Osteocyte (in vitro differentiated cells): Measurements from ENCODE around the gene OR51V1. TPM values are rescaled to one million over a fixed set of nuclear protein-coding genes. Genes with fewer than 3 reads are reported as not detected.

Experiments used
- DNase-seq: peaks from one replicate; pipeline ENCODE4 v3.0.0; 2021; ENCODE audit warnings: mixed read lengths; ENCODE audit not compliant: unreplicated experiment; ENCODE audit errors: extremely low spot score
- H3K27ac Mint-ChIP-seq: one replicate; pipeline ENCODE4 v1.8.0; 2021; ENCODE audit warnings: mild to moderate bottlenecking, mixed read lengths; ENCODE audit not compliant: unreplicated experiment
- H3K27me3 Mint-ChIP-seq: one replicate; pipeline ENCODE4 v1.8.0; 2021; ENCODE audit warnings: mixed read lengths; ENCODE audit not compliant: unreplicated experiment
- H3K36me3 Mint-ChIP-seq: one replicate; pipeline ENCODE4 v1.8.0; 2021; ENCODE audit warnings: mixed read lengths; ENCODE audit not compliant: unreplicated experiment
- H3K4me1 Mint-ChIP-seq: one replicate; pipeline ENCODE4 v1.8.0; 2021; ENCODE audit warnings: mixed read lengths; ENCODE audit not compliant: unreplicated experiment
- H3K4me3 Mint-ChIP-seq: one replicate; pipeline ENCODE4 v1.8.0; 2021; ENCODE audit warnings: mild to moderate bottlenecking, moderate library complexity, mixed read lengths; ENCODE audit not compliant: unreplicated experiment
- H3K9me3 Mint-ChIP-seq: one replicate; pipeline ENCODE4 v1.8.0; 2021; ENCODE audit warnings: mixed read lengths; ENCODE audit not compliant: unreplicated experiment
- CTCF ChIP-seq: fragments of 200-600 bp; sonication (generic); IDR thresholded peaks from 2 replicates; pipeline ENCODE4 v1.5.0; 2021; ENCODE audit warnings: antibody characterized with exemption, mild to moderate bottlenecking, moderate library complexity
- total RNA-seq: library from RNA; stranded (reverse); gene quantifications from 2 replicates; pipeline ENCODE4 v1.2.1, GENCODE V29; 2021

OR51V1 gene
- total RNA-seq, 1 donor from 2014 or later = not detected

GRCh38 chr11:5243816-5244180 is 43.3 kb upstream of the OR51V1 start:
- no peak overlapping the region for H3K27ac Mint-ChIP-seq
- no peak for DNase-seq
- no peaks in the 10 kb centered on the region for H3K36me3 Mint-ChIP-seq
- peaks cover 33% of the 10 kb centered on the region for H3K27me3 Mint-ChIP-seq
- no peak for TF ChIP-seq CTCF
- H3K4me3 Mint-ChIP-seq = no peak overlapping the region
- H3K9me3 Mint-ChIP-seq = no peaks in the 10 kb centered on the region
- no peaks in the 10 kb centered on the region for H3K4me1 Mint-ChIP-seq

GRCh38 chr11:5242933-5243815 is 42.7 kb upstream of the OR51V1 start:
- Mint-ChIP-seq H3K36me3 (no peaks in the 10 kb centered on the region), H3K9me3 (no peaks in the 10 kb centered on the region), H3K27ac (no peak overlapping the region), H3K4me1 (no peaks in the 10 kb centered on the region), H3K4me3 (no peak overlapping the region), H3K27me3 (peaks cover 36% of the 10 kb centered on the region)
- DNase-seq = no peak
- no peak for TF ChIP-seq CTCF

GRCh38 chr11:5242208-5242607 is 41.7 kb upstream of the OR51V1 start:
- Mint-ChIP-seq H3K4me1 (no peaks in the 10 kb centered on the region), H3K4me3 (no peak overlapping the region), H3K36me3 (no peaks in the 10 kb centered on the region), H3K9me3 (no peaks in the 10 kb centered on the region), H3K27ac (no peak overlapping the region), H3K27me3 (peaks cover 40% of the 10 kb centered on the region)
- no peak for DNase-seq
- TF ChIP-seq CTCF = no peak

- no peaks in the 10 kb centered on the region for H3K9me3 Mint-ChIP-seq
- no peaks in the 10 kb centered on the region for H3K36me3 Mint-ChIP-seq
- peaks cover 44% of the 10 kb centered on the region for H3K27me3 Mint-ChIP-seq
- no peak for TF ChIP-seq CTCF
- no peaks in the 10 kb centered on the region for H3K4me1 Mint-ChIP-seq
- DNase-seq = no peak
- H3K27ac Mint-ChIP-seq = no peak overlapping the region
- no peak overlapping the region for H3K4me3 Mint-ChIP-seq
Measured at GRCh38 chr11:5241458-5241857, 41.0 kb upstream of the OR51V1 start.

- DNase-seq = no peak
- no peaks in the 10 kb centered on the region for H3K36me3 Mint-ChIP-seq
- no peaks in the 10 kb centered on the region for H3K9me3 Mint-ChIP-seq
- H3K27ac Mint-ChIP-seq = no peak overlapping the region
- no peak for TF ChIP-seq CTCF
- no peak overlapping the region for H3K4me3 Mint-ChIP-seq
- no peaks in the 10 kb centered on the region for H3K4me1 Mint-ChIP-seq
- peaks cover 48% of the 10 kb centered on the region for H3K27me3 Mint-ChIP-seq
Measured at GRCh38 chr11:5240458-5240857, 40.0 kb upstream of the OR51V1 start.
